ENCODE measurements around the gene ZFPM1.

DNA sequence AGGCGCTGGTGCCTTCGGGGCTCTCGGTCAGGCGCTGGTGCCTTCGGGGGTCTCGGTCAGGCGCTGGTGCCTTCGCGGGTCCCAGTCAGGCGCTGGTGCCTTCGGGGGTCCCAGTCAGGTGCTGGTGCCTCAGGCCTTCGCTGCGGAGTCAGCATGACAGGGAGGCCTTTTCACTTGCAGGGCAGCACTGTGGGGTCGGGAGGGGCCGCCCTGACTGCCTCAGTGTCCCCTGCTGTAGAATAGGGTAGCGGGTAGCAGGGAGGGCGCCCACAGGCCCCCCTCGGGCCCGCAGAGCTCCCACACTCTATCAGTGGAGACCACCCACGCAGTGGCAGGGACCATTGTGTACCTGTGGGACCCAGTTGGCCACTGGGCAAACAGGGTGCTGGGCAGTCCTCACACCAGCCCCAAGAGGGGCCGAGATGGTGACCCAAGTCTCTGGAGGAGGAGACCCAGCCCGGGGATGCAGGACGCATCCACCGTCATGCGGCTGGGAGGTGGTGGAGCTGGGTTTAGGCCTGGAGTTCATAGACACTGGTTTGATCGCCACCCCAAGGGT, 38.0 kb downstream of the ZFPM1 start:
- TF ChIP-seq, protein P1, sequence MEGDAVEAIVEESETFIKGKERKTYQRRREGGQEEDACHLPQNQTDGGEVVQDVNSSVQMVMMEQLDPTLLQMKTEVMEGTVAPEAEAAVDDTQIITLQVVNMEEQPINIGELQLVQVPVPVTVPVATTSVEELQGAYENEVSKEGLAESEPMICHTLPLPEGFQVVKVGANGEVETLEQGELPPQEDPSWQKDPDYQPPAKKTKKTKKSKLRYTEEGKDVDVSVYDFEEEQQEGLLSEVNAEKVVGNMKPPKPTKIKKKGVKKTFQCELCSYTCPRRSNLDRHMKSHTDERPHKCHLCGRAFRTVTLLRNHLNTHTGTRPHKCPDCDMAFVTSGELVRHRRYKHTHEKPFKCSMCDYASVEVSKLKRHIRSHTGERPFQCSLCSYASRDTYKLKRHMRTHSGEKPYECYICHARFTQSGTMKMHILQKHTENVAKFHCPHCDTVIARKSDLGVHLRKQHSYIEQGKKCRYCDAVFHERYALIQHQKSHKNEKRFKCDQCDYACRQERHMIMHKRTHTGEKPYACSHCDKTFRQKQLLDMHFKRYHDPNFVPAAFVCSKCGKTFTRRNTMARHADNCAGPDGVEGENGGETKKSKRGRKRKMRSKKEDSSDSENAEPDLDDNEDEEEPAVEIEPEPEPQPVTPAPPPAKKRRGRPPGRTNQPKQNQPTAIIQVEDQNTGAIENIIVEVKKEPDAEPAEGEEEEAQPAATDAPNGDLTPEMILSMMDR (IDR thresholded peaks at IDR 0.05), result no peak
- TF ChIP-seq POLR2A (IDR thresholded peaks at IDR 0.05), result no peak
